DOHH2 (cell line): ENCODE data around the gene TMEM30A.

Source experiments
- H3F3A ChIP-seq: fragments of 200-600 bp; sonication (generic), shearing (Covaris generic); 2 replicates; pipeline ENCODE4 v1.6.0; 2016; ENCODE audit warnings: antibody characterized with exemption, mild to moderate bottlenecking; ENCODE audit not compliant: control insufficient read depth, insufficient read depth
- H3K27ac ChIP-seq: fragments of 200-600 bp; sonication (generic); 2 replicates; pipeline ENCODE4 v1.5.1; 2014; ENCODE audit warnings: low read depth, mild to moderate bottlenecking, low read length, moderate library complexity
- H3K27me3 ChIP-seq: fragments of 200-600 bp; sonication (generic); 2 replicates; pipeline ENCODE4 v1.6.1; 2014; ENCODE audit warnings: mild to moderate bottlenecking, low read length, mixed read lengths; ENCODE audit not compliant: control insufficient read depth
- H3K36me3 ChIP-seq: fragments of 200-600 bp; sonication (generic); 2 replicates; pipeline ENCODE4 v1.6.1; 2014; ENCODE audit warnings: mild to moderate bottlenecking, low read length, moderate library complexity, mixed read lengths; ENCODE audit not compliant: control insufficient read depth
- H3K4me1 ChIP-seq: fragments of 200-600 bp; sonication (generic); 2 replicates; pipeline ENCODE4 v1.6.1; 2014; ENCODE audit warnings: mild to moderate bottlenecking, low read length, mixed read lengths; ENCODE audit not compliant: control insufficient read depth
- H3K4me2 ChIP-seq: fragments of 200-600 bp; sonication (generic); 2 replicates; pipeline ENCODE4 v1.6.0; 2014; ENCODE audit warnings: mild to moderate bottlenecking, low read length, moderate library complexity
- H3K4me3 ChIP-seq: fragments of 200-600 bp; sonication (generic); 2 replicates; pipeline ENCODE4 v1.5.1; 2014; ENCODE audit warnings: mild to moderate bottlenecking, low read length, mixed read lengths
- H3K79me2 ChIP-seq: fragments of 200-600 bp; sonication (generic); 2 replicates; pipeline ENCODE4 v1.6.1; 2014; ENCODE audit warnings: mild to moderate bottlenecking, low read length, mixed read lengths; ENCODE audit not compliant: control insufficient read depth
- H3K9me2 ChIP-seq: fragments of 200-600 bp; sonication (generic); replicated peaks from 2 replicates; pipeline ENCODE4 v1.6.1; 2014; ENCODE audit warnings: mild to moderate bottlenecking, low read length, mixed read lengths; ENCODE audit not compliant: control insufficient read depth
- H3K9me3 ChIP-seq: fragments of 200-600 bp; sonication (generic); 2 replicates; pipeline ENCODE4 v1.6.1; 2014; ENCODE audit warnings: antibody characterized with exemption, low read length, mixed read lengths; ENCODE audit not compliant: control insufficient read depth, insufficient read depth
- H4K20me1 ChIP-seq: fragments of 200-600 bp; sonication (generic); 2 replicates; pipeline ENCODE4 v1.6.0; 2014; ENCODE audit warnings: low read depth, mild to moderate bottlenecking, antibody characterized with exemption, low read length, moderate library complexity; ENCODE audit not compliant: control insufficient read depth, insufficient read depth
- EZH2phosphoT487 ChIP-seq: fragments of 200-600 bp; sonication (generic); IDR thresholded peaks from 2 replicates; pipeline ENCODE4 v1.6.1; 2017; ENCODE audit warnings: borderline replicate concordance, mild to moderate bottlenecking, antibody characterized with exemption, low read length, moderate library complexity, mixed read lengths
- TF ChIP-seq, protein P1 (sequence below): fragments of 200-600 bp; sonication (generic); IDR thresholded peaks from one replicate; pipeline ENCODE4 v1.5.1; 2014; ENCODE audit warnings: antibody characterized with exemption, mild to moderate bottlenecking, low read depth, low read length; ENCODE audit not compliant: poor library complexity, severe bottlenecking

The TMEM30A gene

DNA sequence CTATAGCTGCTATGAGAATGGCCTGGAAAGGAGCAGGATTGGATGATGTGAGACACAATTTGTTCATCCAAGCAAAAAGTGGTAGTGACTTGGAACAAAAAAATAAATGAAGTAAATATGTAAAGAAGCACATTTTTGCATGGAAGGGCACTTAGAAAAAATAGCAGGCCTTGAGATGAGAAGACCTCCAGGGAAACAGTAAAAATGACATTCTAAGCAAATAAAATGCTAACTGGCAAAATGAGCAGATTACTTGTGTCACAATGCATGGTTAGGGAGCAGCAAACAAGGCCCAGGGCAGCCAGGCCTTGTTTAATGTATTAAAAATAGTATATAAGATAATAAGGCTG is 21.2 kb downstream of the TMEM30A start:
- peaks cover 9% of the 10 kb centered on the region for H3F3A ChIP-seq
- no peak overlapping the region for H3K4me2 ChIP-seq
- TF ChIP-seq, protein P1, sequence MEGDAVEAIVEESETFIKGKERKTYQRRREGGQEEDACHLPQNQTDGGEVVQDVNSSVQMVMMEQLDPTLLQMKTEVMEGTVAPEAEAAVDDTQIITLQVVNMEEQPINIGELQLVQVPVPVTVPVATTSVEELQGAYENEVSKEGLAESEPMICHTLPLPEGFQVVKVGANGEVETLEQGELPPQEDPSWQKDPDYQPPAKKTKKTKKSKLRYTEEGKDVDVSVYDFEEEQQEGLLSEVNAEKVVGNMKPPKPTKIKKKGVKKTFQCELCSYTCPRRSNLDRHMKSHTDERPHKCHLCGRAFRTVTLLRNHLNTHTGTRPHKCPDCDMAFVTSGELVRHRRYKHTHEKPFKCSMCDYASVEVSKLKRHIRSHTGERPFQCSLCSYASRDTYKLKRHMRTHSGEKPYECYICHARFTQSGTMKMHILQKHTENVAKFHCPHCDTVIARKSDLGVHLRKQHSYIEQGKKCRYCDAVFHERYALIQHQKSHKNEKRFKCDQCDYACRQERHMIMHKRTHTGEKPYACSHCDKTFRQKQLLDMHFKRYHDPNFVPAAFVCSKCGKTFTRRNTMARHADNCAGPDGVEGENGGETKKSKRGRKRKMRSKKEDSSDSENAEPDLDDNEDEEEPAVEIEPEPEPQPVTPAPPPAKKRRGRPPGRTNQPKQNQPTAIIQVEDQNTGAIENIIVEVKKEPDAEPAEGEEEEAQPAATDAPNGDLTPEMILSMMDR = no peak
- no peak for TF ChIP-seq EZH2phosphoT487
- no peak overlapping the region for H3K4me3 ChIP-seq
- H3K27me3 ChIP-seq = no peaks in the 10 kb centered on the region
- peaks cover 21% of the 10 kb centered on the region for H3K79me2 ChIP-seq
- no peaks in the 10 kb centered on the region for H3K4me1 ChIP-seq
- no peaks in the 10 kb centered on the region for H3K9me3 ChIP-seq
- H3K27ac ChIP-seq = no peak overlapping the region
- H3K9me2 ChIP-seq = no peaks in the 10 kb centered on the region
- H4K20me1 ChIP-seq = no peaks in the 10 kb centered on the region
- peaks cover 47% of the 10 kb centered on the region for H3K36me3 ChIP-seq

DNA sequence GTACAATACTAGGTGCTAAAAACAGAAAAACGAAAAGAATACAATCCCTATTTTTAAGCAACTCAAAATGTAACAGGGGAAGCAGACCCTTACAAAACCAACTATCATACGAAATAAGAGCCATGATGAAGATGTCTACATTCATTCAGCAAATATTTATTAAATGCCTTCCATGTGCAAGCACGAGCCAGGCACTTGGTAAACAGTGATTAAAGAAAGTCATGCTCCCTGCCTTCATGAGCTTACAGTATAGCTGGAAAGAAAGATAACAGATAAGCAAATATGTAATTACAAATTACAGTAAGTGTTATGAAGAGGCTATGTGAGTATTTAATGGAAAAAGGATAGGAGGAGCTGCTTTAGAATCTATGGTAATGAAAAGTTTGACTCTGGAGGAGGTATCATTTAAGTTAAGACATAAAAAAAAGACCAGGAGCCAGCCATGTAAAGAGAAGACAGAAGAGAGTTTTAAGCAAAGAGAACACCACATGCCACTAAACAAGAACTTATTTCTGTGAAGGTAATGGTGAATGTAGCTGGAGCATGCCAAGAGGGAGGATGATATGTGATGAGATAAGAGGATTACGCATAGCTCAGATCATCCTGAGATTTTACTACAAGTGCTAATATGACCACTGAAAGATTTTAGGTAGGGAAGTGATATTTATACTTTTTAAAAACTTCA is 21.7 kb downstream of the TMEM30A start:
- no peak overlapping the region for H3K4me3 ChIP-seq
- H3K27ac ChIP-seq = no peak overlapping the region
- peaks cover 17% of the 10 kb centered on the region for H3K79me2 ChIP-seq
- no peaks in the 10 kb centered on the region for H3K27me3 ChIP-seq
- no peaks in the 10 kb centered on the region for H3K4me1 ChIP-seq
- H3K36me3 ChIP-seq = peaks cover 49% of the 10 kb centered on the region
- no peaks in the 10 kb centered on the region for H3K9me2 ChIP-seq
- no peak overlapping the region for H3K4me2 ChIP-seq
- no peaks in the 10 kb centered on the region for H4K20me1 ChIP-seq
- peaks cover 9% of the 10 kb centered on the region for H3F3A ChIP-seq
- no peaks in the 10 kb centered on the region for H3K9me3 ChIP-seq
- no peak for TF ChIP-seq EZH2phosphoT487
- TF ChIP-seq, protein P1 = no peak

DNA sequence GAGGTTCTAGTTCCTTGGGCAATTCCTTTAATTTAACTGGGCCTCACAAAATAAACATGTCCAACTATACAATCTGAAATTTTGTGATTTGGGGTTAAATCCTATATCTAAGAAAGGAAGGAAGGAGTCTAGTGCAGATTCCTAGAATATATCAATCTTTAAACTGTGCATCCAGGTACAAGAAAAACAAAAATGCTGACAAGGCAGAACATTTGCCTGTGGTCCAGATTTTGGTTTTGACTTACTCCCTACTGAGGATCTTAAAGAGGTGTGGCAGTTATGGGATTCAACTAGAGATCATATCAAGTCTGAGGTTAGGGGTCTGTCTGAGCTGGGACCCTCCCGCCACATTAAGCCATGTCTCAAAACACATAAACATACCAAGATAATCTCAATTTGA is 23.3 kb downstream of the TMEM30A start:
- Histone ChIP-seq H3K36me3 (peaks cover 57% of the 10 kb centered on the region), H4K20me1 (no peaks in the 10 kb centered on the region), H3K9me3 (no peaks in the 10 kb centered on the region), H3K27ac (no peak overlapping the region), H3K27me3 (no peaks in the 10 kb centered on the region), H3K4me3 (no peak overlapping the region), H3F3A (no peaks in the 10 kb centered on the region), H3K4me2 (no peak overlapping the region), H3K4me1 (no peaks in the 10 kb centered on the region), H3K79me2 (peaks cover 9% of the 10 kb centered on the region), H3K9me2 (no peaks in the 10 kb centered on the region)
- TF ChIP-seq, protein P1 = no peak
- TF ChIP-seq EZH2phosphoT487 = no peak
